ENCODE results near the gene CLK2.
"Not testable (repeated sequence)": the region's sequence is repeated elsewhere in the genome, so short reads cannot be mapped to it uniquely, and the experiment has no call there.

The CLK2 gene

GRCh38 chr1:155296661-155297060 is 23.4 kb upstream of the CLK2 start:
- DNase-seq (ENCODE audit: low spot score) = no peak

- DNase-seq (ENCODE audit: low spot score) = no peak
Observed at GRCh38 chr1:155295942-155296267, 22.6 kb upstream of the CLK2 start.

GRCh38 chr1:155295183-155295941 is 22.1 kb upstream of the CLK2 start:
- DNase-seq (ENCODE audit: low spot score) = no peak

GRCh38 chr1:155294520-155295182 is 21.3 kb upstream of the CLK2 start:
- no peak for DNase-seq (ENCODE audit: low spot score)

GRCh38 chr1:155293086-155293749 is 19.9 kb upstream of the CLK2 start:
- no peak for DNase-seq (ENCODE audit: low spot score)

GRCh38 chr1:155291006-155291405 is 17.7 kb upstream of the CLK2 start:
- DNase-seq (ENCODE audit: low spot score) = not testable (repeated sequence)

- no peak for DNase-seq (ENCODE audit: low spot score)
Observed at GRCh38 chr1:155287987-155288543, 14.8 kb upstream of the CLK2 start.

GRCh38 chr1:155286544-155286943 is 13.2 kb upstream of the CLK2 start:
- no peak for DNase-seq (ENCODE audit: low spot score)

- DNase-seq (ENCODE audit: low spot score) = no peak
Observed at GRCh38 chr1:155285631-155286044, 12.3 kb upstream of the CLK2 start.

GRCh38 chr1:155285063-155285462 is 11.8 kb upstream of the CLK2 start:
- no peak for DNase-seq (ENCODE audit: low spot score)

GRCh38 chr1:155284476-155284875 is 11.2 kb upstream of the CLK2 start:
- no peak for DNase-seq (ENCODE audit: low spot score)

- no peak for DNase-seq (ENCODE audit: low spot score)
Observed at GRCh38 chr1:155282488-155283091, 9.3 kb upstream of the CLK2 start.

- DNase-seq (ENCODE audit: low spot score) = no peak
Observed at GRCh38 chr1:155279268-155279667, 6.0 kb upstream of the CLK2 start.

GRCh38 chr1:155278689-155279160 is 5.4 kb upstream of the CLK2 start:
- no peak for DNase-seq (ENCODE audit: low spot score)

- peak; percentile 47 for DNase-seq (ENCODE audit: low spot score)
Observed at GRCh38 chr1:155277902-155278688, 4.8 kb upstream of the CLK2 start.

GRCh38 chr1:155277070-155277901 is 4.0 kb upstream of the CLK2 start, which contains the start of gene HCN3:
Gene HCN3 (plus strand): TSS chr1:155277463. CDS start chr1:155277591, 128 bp downstream.
- peak; percentile 100 for DNase-seq (ENCODE audit: low spot score)

GRCh38 chr1:155272466-155273342 is 600 bp downstream of the CLK2 start:
- DNase-seq (ENCODE audit: low spot score) = peak; percentile 81

GRCh38 chr1:155269381-155269780 is 3.9 kb downstream of the CLK2 start:
- DNase-seq (ENCODE audit: low spot score) = no peak

- no peak for DNase-seq (ENCODE audit: low spot score)
Observed at GRCh38 chr1:155268630-155269029, 4.7 kb downstream of the CLK2 start.
